Left ventricle myocardium inferior (tissue), 1 donor: ENCODE results near the gene FZD1. TPM values are rescaled to one million over a fixed set of nuclear protein-coding genes. Genes with fewer than 3 reads are reported as not detected.

Experiments used
- DNase-seq: peaks from one replicate; pipeline ENCODE4 v3.0.0-alpha.2; 2020
- H3K27ac ChIP-seq: fragments of 200-600 bp; replicated peaks from 2 replicates; pipeline ENCODE4 v1.8.0; 2021
- H3K27me3 ChIP-seq: fragments of 200-600 bp; 2 replicates; pipeline ENCODE4 v1.8.0; 2021; ENCODE audit warnings: low read depth
- H3K36me3 ChIP-seq: fragments of 200-600 bp; 2 replicates; pipeline ENCODE4 v1.8.0; 2021
- H3K4me1 ChIP-seq: fragments of 200-600 bp; 2 replicates; pipeline ENCODE4 v1.8.0; 2021
- H3K4me3 ChIP-seq: fragments of 200-600 bp; 2 replicates; pipeline ENCODE4 v1.8.0; 2021; ENCODE audit warnings: mild to moderate bottlenecking, moderate library complexity
- H3K9me3 ChIP-seq: fragments of 200-600 bp; replicated peaks from 2 replicates; pipeline ENCODE4 v1.8.0; 2021
- intact Hi-C: fragments of 100-400 bp; cut with micrococcal nuclease; formaldehyde crosslinking; loops from one replicate; pipeline ENCODE4 v1.11.0; 2022
- total RNA-seq: library from RNA; stranded (reverse); fragmentation: NEBNext Ultra II Directional; extraction: Animal tissue kit (Norgen Biotek cat#: 25700); gene quantifications from one replicate; pipeline ENCODE4 v1.2.1, GENCODE V29; 2021
- TF ChIP-seq, protein P1 (sequence below): fragments of 200-600 bp; IDR thresholded peaks from 2 replicates; pipeline ENCODE4 v1.8.0; 2021; ENCODE audit warnings: antibody characterized with exemption, mild to moderate bottlenecking, borderline replicate concordance
- donor health status: DM: no; HTN: yes; CAD: no; lungs with severe emphysema.

Gene FZD1
- total RNA-seq, 1 donor from 2014 or later = 14.1 TPM

DNA sequence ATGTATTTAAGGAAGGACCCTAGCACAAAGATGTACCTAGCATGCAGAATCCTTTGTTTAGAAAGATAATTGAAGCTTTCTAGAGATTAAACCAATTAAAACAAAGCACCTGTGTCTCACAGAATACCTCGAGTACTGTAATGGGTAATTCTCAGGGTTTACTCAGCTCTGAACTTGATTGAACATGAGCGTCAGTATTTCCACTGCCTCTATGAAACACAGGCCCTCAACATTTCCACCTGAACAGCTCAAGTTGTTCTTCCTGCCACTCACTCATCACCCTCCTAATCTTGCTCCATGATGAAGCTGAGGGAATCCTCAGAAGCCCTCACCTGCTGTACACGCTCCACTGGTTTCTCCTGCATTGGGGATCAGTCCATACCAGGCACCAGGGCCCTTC is 33.7 kb upstream of the FZD1 start:
- Histone ChIP-seq H3K36me3 (no peaks in the 10 kb centered on the region), H3K27ac (no peak overlapping the region), H3K4me3 (no peak overlapping the region), H3K4me1 (no peaks in the 10 kb centered on the region), H3K9me3 (no peaks in the 10 kb centered on the region), H3K27me3 (peaks cover 6% of the 10 kb centered on the region)
- TF ChIP-seq, protein P1, sequence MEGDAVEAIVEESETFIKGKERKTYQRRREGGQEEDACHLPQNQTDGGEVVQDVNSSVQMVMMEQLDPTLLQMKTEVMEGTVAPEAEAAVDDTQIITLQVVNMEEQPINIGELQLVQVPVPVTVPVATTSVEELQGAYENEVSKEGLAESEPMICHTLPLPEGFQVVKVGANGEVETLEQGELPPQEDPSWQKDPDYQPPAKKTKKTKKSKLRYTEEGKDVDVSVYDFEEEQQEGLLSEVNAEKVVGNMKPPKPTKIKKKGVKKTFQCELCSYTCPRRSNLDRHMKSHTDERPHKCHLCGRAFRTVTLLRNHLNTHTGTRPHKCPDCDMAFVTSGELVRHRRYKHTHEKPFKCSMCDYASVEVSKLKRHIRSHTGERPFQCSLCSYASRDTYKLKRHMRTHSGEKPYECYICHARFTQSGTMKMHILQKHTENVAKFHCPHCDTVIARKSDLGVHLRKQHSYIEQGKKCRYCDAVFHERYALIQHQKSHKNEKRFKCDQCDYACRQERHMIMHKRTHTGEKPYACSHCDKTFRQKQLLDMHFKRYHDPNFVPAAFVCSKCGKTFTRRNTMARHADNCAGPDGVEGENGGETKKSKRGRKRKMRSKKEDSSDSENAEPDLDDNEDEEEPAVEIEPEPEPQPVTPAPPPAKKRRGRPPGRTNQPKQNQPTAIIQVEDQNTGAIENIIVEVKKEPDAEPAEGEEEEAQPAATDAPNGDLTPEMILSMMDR = no peak
- intact Hi-C loops = no loop called here
- DNase-seq = no peak

DNA sequence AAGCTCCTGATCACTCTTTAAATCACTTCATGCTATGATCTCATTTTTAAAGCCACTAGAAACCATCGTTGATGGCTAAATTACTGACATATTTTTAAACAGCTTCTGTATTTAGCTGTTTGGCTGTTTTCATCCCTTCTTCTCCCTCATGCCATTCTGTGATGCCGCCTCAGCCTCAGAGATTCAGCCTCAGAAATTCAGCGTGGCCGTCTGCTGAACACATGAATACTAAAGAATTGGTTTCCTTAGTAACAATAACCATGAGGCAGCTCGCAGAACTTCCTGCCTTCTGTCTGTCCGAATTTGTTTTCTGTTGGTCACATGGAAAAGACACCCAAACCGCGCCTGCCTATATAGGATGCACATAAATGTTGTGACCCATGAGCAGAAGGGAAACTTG is 31.0 kb upstream of the FZD1 start:
- intact Hi-C loops = no loop called here
- TF ChIP-seq, protein P1 = no peak
- no peaks in the 10 kb centered on the region for H3K9me3 ChIP-seq
- peaks cover 8% of the 10 kb centered on the region for H3K27me3 ChIP-seq
- H3K36me3 ChIP-seq = no peaks in the 10 kb centered on the region
- no peak overlapping the region for H3K4me3 ChIP-seq
- H3K27ac ChIP-seq = no peak overlapping the region
- no peak for DNase-seq
- no peaks in the 10 kb centered on the region for H3K4me1 ChIP-seq

DNA sequence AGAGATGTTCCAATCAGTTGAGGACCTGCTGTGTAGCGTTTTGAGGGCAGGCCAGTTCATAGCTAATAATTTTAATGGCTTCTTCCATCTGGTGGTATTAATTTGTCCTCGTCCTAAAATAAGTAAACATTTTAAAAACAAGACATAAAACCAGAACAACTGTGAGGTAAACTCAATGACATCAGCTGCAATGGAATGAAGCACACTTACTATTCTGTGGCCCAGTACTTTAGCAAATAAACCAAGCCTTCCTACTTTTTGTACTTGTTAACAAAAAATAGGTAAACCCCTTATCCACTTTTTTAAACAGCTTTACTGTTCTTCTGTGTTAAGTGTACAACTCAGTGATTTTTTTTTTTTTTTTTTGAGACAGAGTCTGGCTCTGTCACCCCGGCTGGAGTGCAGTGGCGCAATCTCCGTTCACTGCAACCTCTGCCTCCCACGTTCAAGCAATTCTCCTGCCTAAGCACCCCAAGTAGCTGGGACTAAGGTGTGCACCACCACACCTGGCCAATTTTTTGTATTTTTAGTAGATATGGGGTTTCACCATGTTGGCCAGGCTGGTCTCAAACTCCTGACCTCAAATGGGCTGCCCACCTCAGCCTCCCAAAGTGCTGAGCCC is 28.9 kb upstream of the FZD1 start:
- Histone ChIP-seq H3K4me3 (no peak overlapping the region), H3K36me3 (no peaks in the 10 kb centered on the region), H3K27me3 (peaks cover 4% of the 10 kb centered on the region), H3K4me1 (peaks cover 14% of the 10 kb centered on the region), H3K9me3 (no peaks in the 10 kb centered on the region), H3K27ac (no peak overlapping the region)
- TF ChIP-seq, protein P1 = no peak
- DNase-seq = no peak
- intact Hi-C loops = no loop called here

DNA sequence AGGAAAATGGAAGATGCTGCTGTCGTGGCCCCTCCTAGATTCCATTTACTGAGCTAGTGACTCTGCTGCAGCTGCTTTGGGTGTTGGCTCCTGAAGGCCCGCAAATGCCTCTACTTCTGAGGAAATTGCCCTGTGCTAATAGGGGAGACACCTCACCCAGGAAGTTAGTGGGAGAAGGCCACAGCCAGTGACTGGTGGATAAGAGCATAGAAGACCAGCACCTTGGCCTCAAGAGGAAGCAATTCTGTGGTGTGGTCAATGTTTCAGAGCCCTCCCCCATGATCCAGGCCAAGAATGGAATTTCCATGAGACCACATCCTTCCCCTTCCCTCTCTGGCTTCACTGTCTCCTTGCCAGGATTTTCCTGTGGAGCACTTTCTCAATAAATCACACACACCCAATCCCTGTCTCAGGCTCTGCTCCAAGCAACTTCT is 25.0 kb upstream of the FZD1 start:
- no peaks in the 10 kb centered on the region for H3K36me3 ChIP-seq
- peaks cover 4% of the 10 kb centered on the region for H3K27me3 ChIP-seq
- intact Hi-C loops = no loop called here
- no peak overlapping the region for H3K4me3 ChIP-seq
- no peak for DNase-seq
- H3K9me3 ChIP-seq = no peaks in the 10 kb centered on the region
- no peak overlapping the region for H3K27ac ChIP-seq
- TF ChIP-seq, protein P1 = no peak
- H3K4me1 ChIP-seq = peaks cover 16% of the 10 kb centered on the region

DNA sequence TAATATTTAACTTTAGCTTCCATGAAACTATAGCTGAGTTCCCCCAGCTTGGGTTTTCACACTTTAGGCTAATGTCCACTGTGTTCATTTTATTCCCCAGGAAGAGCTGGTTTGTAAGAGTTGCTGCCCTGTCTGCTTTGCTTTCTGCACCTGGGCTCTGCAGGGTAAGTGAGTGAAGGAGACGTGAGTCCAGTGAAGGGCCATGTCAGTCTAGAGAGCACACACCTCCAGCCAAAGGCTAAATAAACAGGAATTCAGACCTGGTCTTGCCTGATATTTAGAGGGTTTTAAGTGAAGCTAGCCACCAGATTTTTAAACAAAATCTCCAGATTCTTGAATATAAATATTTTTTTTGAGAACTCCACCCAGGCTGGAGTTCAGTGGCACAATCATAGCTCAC is 24.5 kb upstream of the FZD1 start:
- H3K27ac ChIP-seq = no peak overlapping the region

More for the DNA sequence above, 24.5 kb upstream of the FZD1 start:
- no peak for DNase-seq
- no peak overlapping the region for H3K4me3 ChIP-seq
- peaks cover 16% of the 10 kb centered on the region for H3K4me1 ChIP-seq
- no peaks in the 10 kb centered on the region for H3K36me3 ChIP-seq
- peaks cover 4% of the 10 kb centered on the region for H3K27me3 ChIP-seq
- no peaks in the 10 kb centered on the region for H3K9me3 ChIP-seq
- TF ChIP-seq, protein P1 = no peak
- intact Hi-C loops = no loop called here
